H1 (cell line): ENCODE data around the gene TSHZ2. TPM values are rescaled to one million over a fixed set of nuclear protein-coding genes. Genes with fewer than 3 reads are reported as not detected.

ENCODE experiments used
- CTCF ChIA-PET: fragments of 300-600 bp; sonication (Branson Sonifier 250); formaldehyde crosslinking; loops from one replicate; lab custom pipeline; 2021; ENCODE audit not compliant: partially characterized antibody; lab: Charles Lee
- POLR2A ChIA-PET: fragments of 300-600 bp; sonication (Branson Sonifier 250); formaldehyde crosslinking; loops from one replicate; lab custom pipeline; 2021; ENCODE audit warnings: inconsistent platforms; ENCODE audit not compliant: partially characterized antibody; lab: Charles Lee
- DNase-seq, 2 experiments: peaks; one replicate each; pipeline versions ENCODE4 v3.0.0 to v3.0.0-alpha.2; 2010 to 2022; ENCODE audit warnings: low spot score in 2 of 2, low read depth in 1 of 2, mixed read lengths in 1 of 2
- FAIRE-seq: peaks from 2 replicates; lab custom pipeline; 2011; peaks lifted over from hg19 to GRCh38; lab: Jason Lieb, UNC
- H2AFZ ChIP-seq: 2 replicates; pipeline ENCODE4 v1.8.1; 2012; ENCODE audit warnings: low read length, inconsistent platforms
- H2AK5ac ChIP-seq: 2 replicates; pipeline ENCODE4 v1.6.1; 2013; ENCODE audit warnings: low read depth, low read length
- H2BK120ac ChIP-seq: replicated peaks from 2 replicates; pipeline ENCODE3; 2013; ENCODE audit warnings: low read depth, low read length, inconsistent platforms
- H2BK12ac ChIP-seq: 2 replicates; pipeline ENCODE4 v1.6.1; 2013; ENCODE audit warnings: low read depth, low read length
- H2BK15ac ChIP-seq: 2 replicates; pipeline ENCODE4 v1.6.1; 2013; ENCODE audit warnings: low read length
- H2BK20ac ChIP-seq: 2 replicates; pipeline ENCODE4 v1.6.1; 2013; ENCODE audit warnings: low read length
- H2BK5ac ChIP-seq: 2 replicates; pipeline ENCODE4 v1.6.1; 2013; ENCODE audit warnings: low read depth, low read length
- H3K14ac ChIP-seq: 2 replicates; pipeline ENCODE4 v1.6.1; 2013; ENCODE audit warnings: inconsistent platforms; ENCODE audit not compliant: insufficient read length
- H3K18ac ChIP-seq: 2 replicates; pipeline ENCODE4 v1.6.1; 2013; ENCODE audit warnings: low read length; ENCODE audit errors: extremely low read depth
- H3K23ac ChIP-seq: 2 replicates; pipeline ENCODE4 v1.6.1; 2013; ENCODE audit warnings: inconsistent platforms; ENCODE audit not compliant: insufficient read length
- H3K23me2 ChIP-seq: 2 replicates; pipeline ENCODE4 v1.6.1; 2013; ENCODE audit warnings: low read depth, low read length
- H3K27ac ChIP-seq: 2 replicates; pipeline ENCODE4 v1.6.1; 2011; ENCODE audit warnings: low read depth, low read length, inconsistent platforms
- H3K27me3 ChIP-seq, 4 experiments: replicated peaks in 1 of 4; 1 replicate in 1 of 4; 2 replicates in 3 of 4; pipeline versions ENCODE4 v1.6.1 to v1.8.1; 2011 to 2013; ENCODE audit warnings: low read length in 3 of 4, mild to moderate bottlenecking in 3 of 4, inconsistent platforms in 2 of 4, mixed read lengths in 2 of 4, moderate library complexity in 1 of 4; ENCODE audit not compliant: control insufficient read depth in 3 of 4, insufficient read depth in 3 of 4; ENCODE audit errors: extremely low read depth in 1 of 4
- H3K36me3 ChIP-seq, 4 experiments: 2 replicates each; pipeline versions ENCODE4 v1.6.1 to v1.8.1; 2011 to 2013; ENCODE audit warnings: mild to moderate bottlenecking in 4 of 4, low read length in 3 of 4, moderate library complexity in 2 of 4, control low read depth in 1 of 4, inconsistent platforms in 1 of 4; ENCODE audit not compliant: insufficient read depth in 4 of 4, control insufficient read depth in 2 of 4
- H3K4ac ChIP-seq: replicated peaks from 2 replicates; pipeline ENCODE3; 2013; ENCODE audit warnings: low read length, low read depth, mixed read lengths, inconsistent platforms; ENCODE audit not compliant: insufficient read length
- H3K4me1 ChIP-seq, 4 experiments: replicated peaks in 1 of 4; 1 replicate in 1 of 4; 2 replicates in 3 of 4; pipeline versions ENCODE4 v1.6.1 to v1.8.1; 2011 to 2013; ENCODE audit warnings: low read length in 3 of 4, inconsistent platforms in 2 of 4, mixed read lengths in 1 of 4; ENCODE audit not compliant: insufficient read depth in 4 of 4, control insufficient read depth in 3 of 4
- H3K4me2 ChIP-seq, 2 experiments: 2 replicates each; pipeline versions ENCODE4 v1.6.1 to v1.8.1; 2011 to 2013; ENCODE audit warnings: low read depth in 2 of 2, low read length in 2 of 2, control low read depth in 1 of 2, inconsistent platforms in 1 of 2, mild to moderate bottlenecking in 1 of 2; ENCODE audit not compliant: insufficient read depth in 1 of 2
- H3K4me3 ChIP-seq, 4 experiments: fragments of 200-600, 300-600 bp in 1 of 4; sonication (generic), shearing (Covaris generic), sonication (Bioruptor Twin) in 1 of 4; 2 replicates each; pipeline versions ENCODE4 v1.5.1 to v1.8.1; 2011 to 2016; ENCODE audit warnings: low read length in 4 of 4, low read depth in 3 of 4, control low read depth in 2 of 4, inconsistent platforms in 2 of 4, mild to moderate bottlenecking in 2 of 4, mixed read lengths in 1 of 4, moderate library complexity in 1 of 4; ENCODE audit not compliant: insufficient read depth in 2 of 4; ENCODE audit errors: extremely low read depth in 1 of 4
- H3K56ac ChIP-seq: replicated peaks from 2 replicates; pipeline ENCODE3; 2013; ENCODE audit warnings: low read depth, mild to moderate bottlenecking, mixed read lengths, low read length, inconsistent platforms; ENCODE audit not compliant: insufficient read length
- H3K79me1 ChIP-seq: 2 replicates; pipeline ENCODE4 v1.6.1; 2013; ENCODE audit warnings: low read depth, low read length, control low read depth
- H3K79me2 ChIP-seq, 2 experiments: 2 replicates each; pipeline versions ENCODE4 v1.6.1 to v1.8.1; 2012 to 2013; ENCODE audit warnings: low read length in 2 of 2, mild to moderate bottlenecking in 2 of 2, inconsistent platforms in 1 of 2; ENCODE audit not compliant: insufficient read depth in 2 of 2, control insufficient read depth in 1 of 2
- H3K9ac ChIP-seq, 4 experiments: replicated peaks in 1 of 4; 1 replicate in 1 of 4; 2 replicates in 3 of 4; pipeline versions ENCODE4 v1.6.1 to v1.8.1; 2011 to 2013; ENCODE audit warnings: low read depth in 3 of 4, low read length in 3 of 4, control low read depth in 2 of 4, mild to moderate bottlenecking in 2 of 4, moderate library complexity in 2 of 4, inconsistent platforms in 1 of 4; ENCODE audit errors: extremely low read depth in 1 of 4
- H3K9me3 ChIP-seq, 2 experiments: 2 replicates each; pipeline versions ENCODE4 v1.6.1 to v1.8.1; 2012 to 2013; ENCODE audit warnings: mild to moderate bottlenecking in 2 of 2, moderate library complexity in 2 of 2, control low read depth in 1 of 2, inconsistent platforms in 1 of 2, low read depth in 1 of 2, low read length in 1 of 2, mixed read lengths in 1 of 2; ENCODE audit not compliant: insufficient read depth in 2 of 2
- H4K20me1 ChIP-seq, 2 experiments: replicated peaks in 1 of 2; 2 replicates each; pipeline versions ENCODE3 to v1.8.1; 2011 to 2013; ENCODE audit warnings: inconsistent platforms in 2 of 2, low read length in 2 of 2, mild to moderate bottlenecking in 1 of 2; ENCODE audit not compliant: insufficient read depth in 2 of 2, control insufficient read depth in 1 of 2
- H4K5ac ChIP-seq: 2 replicates; pipeline ENCODE4 v1.6.1; 2013; ENCODE audit warnings: low read length, low read depth, mixed read lengths, inconsistent platforms; ENCODE audit not compliant: insufficient read length
- H4K8ac ChIP-seq: 2 replicates; pipeline ENCODE4 v1.8.0; 2013; ENCODE audit warnings: mild to moderate bottlenecking, moderate library complexity, low read length, inconsistent platforms; ENCODE audit not compliant: insufficient read depth; ENCODE audit errors: extremely low read depth
- H4K91ac ChIP-seq: replicated peaks from 2 replicates; pipeline ENCODE3; 2013; ENCODE audit warnings: low read length, mixed read lengths, inconsistent platforms; ENCODE audit not compliant: insufficient read length
- ATF2 ChIP-seq: IDR thresholded peaks from 2 replicates; pipeline ENCODE4 v1.6.1; 2012; ENCODE audit warnings: low read length, inconsistent platforms
- CEBPB ChIP-seq: IDR thresholded peaks from 2 replicates; pipeline ENCODE4 v1.6.1; 2012; ENCODE audit warnings: low read depth, low read length
- WGBS, 2 experiments: shearing (Covaris generic) in 1 of 2; methylation state at CpG; one replicate each; pipeline versions ENCODE4 v1.1.6 to v1.1.7; 2013 to 2015; ENCODE audit warnings: low lambda C conversion rate in 2 of 2, mixed read lengths in 2 of 2, inconsistent platforms in 1 of 2, low coverage in 1 of 2, missing lambda C conversion rate in 1 of 2; ENCODE audit not compliant: insufficient replicate concordance in 2 of 2, insufficient coverage in 1 of 2, insufficient read length in 1 of 2; ENCODE audit errors: extremely low coverage in 1 of 2, missing lambda C conversion rate in 1 of 2; 5-methylcytosine and 5-hydroxymethylcytosine counted together
- polyA plus RNA-seq, 7 experiments: library from polyadenylated mRNA; depleted of rRNA in 3 of 7; stranded (reverse) in 5 of 7; unstranded in 2 of 7; fragments of >200 nt in 5 of 7; fragments of 200-250 nt in 2 of 7; gene quantifications; 1 replicate in 5 of 7; 2 replicates in 1 of 7; 4 replicates in 1 of 7; pipeline versions ENCODE4 v1.2.1 to v1.2.3, GENCODE V29; 2011 to 2013; ENCODE audit warnings: missing spikeins in 2 of 7, mixed read lengths in 2 of 7
- total RNA-seq: library from RNA; stranded (reverse); fragmentation: NEBNext Ultra II Directional; extraction: Animal tissue kit (Norgen Biotek cat#: 25700); gene quantifications from 2 replicates; pipeline ENCODE4 v1.2.1, GENCODE V29; 2021

TSHZ2 gene
- total and polyA plus RNA-seq, 2 of the 8 experiments (the other 6 are each of a cell fraction or from before 2014, with no cell fraction given): 0.14 to 0.30 TPM

- H3K23ac ChIP-seq: no peak overlapping the region
- H2BK120ac ChIP-seq: no peak overlapping the region
- H3K36me3 ChIP-seq: no peaks in the 10 kb centered on the region
- H3K4ac ChIP-seq: no peak overlapping the region
- no peak overlapping the region for H2BK5ac ChIP-seq
- H3K14ac ChIP-seq: no peak overlapping the region
- CTCF ChIA-PET: no interaction called here
- no peaks in the 10 kb centered on the region; a peak in 2 of 4 replicates for H3K9me3 ChIP-seq
- no peak overlapping the region for H2BK20ac ChIP-seq
- no peak overlapping the region for H2BK15ac ChIP-seq
- whole genome bisulfite sequencing, 2 experiments: 89% methylated on average over 7 of the region's 7 CpGs; no CpG with 5 or more reads in 1 of the 2 experiments
- no peak overlapping the region for H2AK5ac ChIP-seq
- H3K23me2 ChIP-seq: no peaks in the 10 kb centered on the region
- no peak overlapping the region for H3K4me2 ChIP-seq
- H2BK12ac ChIP-seq: no peak overlapping the region
- no peak overlapping the region for H4K91ac ChIP-seq
- no peak overlapping the region for H3K56ac ChIP-seq
- no peaks in the 10 kb centered on the region for H3K79me2 ChIP-seq
- TF ChIP-seq CEBPB (peak; percentile 42; the same call in 1 of the 2 replicates), ATF2 (no peak)
- TF ChIP-seq, all 59 proteins: peak for 1
- H3K4me1 ChIP-seq: peaks cover 0 to 3% (median 2%) of the 10 kb centered on the region in 4 experiments; a peak in 4 of 7 replicates
- no peaks in the 10 kb centered on the region for H3K27me3 ChIP-seq
- H3K27ac ChIP-seq: no peak overlapping the region
- no peaks in the 10 kb centered on the region for H4K20me1 ChIP-seq
- no peak overlapping the region for H3K4me3 ChIP-seq
- DNase-seq: no peak
- no peaks in the 10 kb centered on the region for H3K79me1 ChIP-seq
- no peak overlapping the region; the same call in 1 of the 2 replicates for H3K18ac ChIP-seq
- H2AFZ ChIP-seq: no peak overlapping the region
- POLR2A ChIA-PET: no interaction called here
- no peak overlapping the region for H3K9ac ChIP-seq
- no peak overlapping the region for H4K8ac ChIP-seq
- H4K5ac ChIP-seq: no peak overlapping the region
- no peak for FAIRE-seq
Observed at GRCh38 chr20:53064935-53065334, 92.8 kb downstream of the TSHZ2 start.
